SK-N-MC (cell line): Measurements from ENCODE around the gene KDM3B.

Experiments
- EZH2 ChIP-seq: fragments of 200-600 bp; sonication (generic); IDR thresholded peaks from one replicate; pipeline ENCODE4 v1.6.1; 2017; ENCODE audit warnings: antibody characterized with exemption
- POLR2AphosphoS5 ChIP-seq: IDR thresholded peaks from 2 replicates; pipeline ENCODE4 v1.6.1; 2012; ENCODE audit warnings: mild to moderate bottlenecking, low read depth, low read length, borderline replicate concordance

- TF ChIP-seq EZH2, result no peak
- no peak for TF ChIP-seq POLR2AphosphoS5
These were observed 105.2 kb downstream of the KDM3B start for GRCh38 chr5:138457531-138458275.
